ENCODE results near the gene XG.

DNA sequence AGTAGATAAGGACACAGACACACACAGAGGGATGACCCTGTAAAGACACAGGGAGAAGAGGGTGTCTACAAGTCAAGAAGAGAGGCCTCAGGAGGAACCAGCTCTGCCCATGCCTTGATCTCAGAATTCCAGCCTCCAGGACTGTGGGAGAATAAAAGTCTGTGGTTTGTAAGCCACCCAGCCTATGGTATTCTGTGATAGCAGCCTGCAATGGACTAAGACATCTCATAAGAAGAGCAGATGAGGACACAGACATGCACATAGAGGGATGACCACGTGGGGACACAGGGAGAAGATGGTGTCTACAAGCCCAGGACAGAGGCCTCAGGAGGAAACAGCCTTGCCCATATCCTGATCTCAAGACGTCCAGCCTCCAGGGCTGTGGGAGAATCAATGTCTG lies 9.4 kb downstream of the XG start:
- TF ChIP-seq, protein P1, sequence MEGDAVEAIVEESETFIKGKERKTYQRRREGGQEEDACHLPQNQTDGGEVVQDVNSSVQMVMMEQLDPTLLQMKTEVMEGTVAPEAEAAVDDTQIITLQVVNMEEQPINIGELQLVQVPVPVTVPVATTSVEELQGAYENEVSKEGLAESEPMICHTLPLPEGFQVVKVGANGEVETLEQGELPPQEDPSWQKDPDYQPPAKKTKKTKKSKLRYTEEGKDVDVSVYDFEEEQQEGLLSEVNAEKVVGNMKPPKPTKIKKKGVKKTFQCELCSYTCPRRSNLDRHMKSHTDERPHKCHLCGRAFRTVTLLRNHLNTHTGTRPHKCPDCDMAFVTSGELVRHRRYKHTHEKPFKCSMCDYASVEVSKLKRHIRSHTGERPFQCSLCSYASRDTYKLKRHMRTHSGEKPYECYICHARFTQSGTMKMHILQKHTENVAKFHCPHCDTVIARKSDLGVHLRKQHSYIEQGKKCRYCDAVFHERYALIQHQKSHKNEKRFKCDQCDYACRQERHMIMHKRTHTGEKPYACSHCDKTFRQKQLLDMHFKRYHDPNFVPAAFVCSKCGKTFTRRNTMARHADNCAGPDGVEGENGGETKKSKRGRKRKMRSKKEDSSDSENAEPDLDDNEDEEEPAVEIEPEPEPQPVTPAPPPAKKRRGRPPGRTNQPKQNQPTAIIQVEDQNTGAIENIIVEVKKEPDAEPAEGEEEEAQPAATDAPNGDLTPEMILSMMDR (IDR thresholded peaks at IDR 0.05; ENCODE audit: insufficient read depth, low read length, poor library complexity, severe bottlenecking), result no peak
- TF ChIP-seq EZH2phosphoT487 (conservative IDR thresholded peaks at IDR 0.05; ENCODE audit: low read length), result no peak

Data from SU-DHL-6 (cell line).